PC-3 (cell line): ENCODE data around the gene OXSR1. TPM values are rescaled to one million over a fixed set of nuclear protein-coding genes. Genes with fewer than 3 reads are reported as not detected.

Experiments used
- ATAC-seq: fragments of 200-7000 bp; cut with Tn5 transposase; 2 replicates; pipeline ENCODE4 v1.9.1; 2020; ENCODE audit warnings: mild to moderate bottlenecking, moderate library complexity
- BruUV-seq: library from RNA; stranded (reverse); fragments of 400-500 nt; replicated peaks from 2 replicates; lab custom pipeline; 2021; lab: Mats Ljungman, UMichigan
- CTCF ChIA-PET: fragments of 300-600 bp; sonication (Branson Sonifier 250); formaldehyde crosslinking; loops from one replicate; lab custom pipeline; 2022; ENCODE audit warnings: antibody characterized with exemption; lab: Charles Lee
- POLR2A ChIA-PET: fragments of 300-600 bp; sonication (Branson Sonifier 250); formaldehyde crosslinking; loops from one replicate; lab custom pipeline; 2022; ENCODE audit warnings: antibody characterized with exemption; ENCODE audit not compliant: unreplicated experiment; lab: Charles Lee
- DNase-seq: peaks from one replicate; pipeline ENCODE4 v3.0.0-alpha.2; 2015
- H2AFZ ChIP-seq: fragments of 300-600 bp; sonication (generic); 2 replicates; pipeline ENCODE4 v1.6.0; 2016; ENCODE audit warnings: antibody characterized with exemption, low read length
- H3F3A ChIP-seq: fragments of 300-600 bp; sonication (generic); one replicate; pipeline ENCODE4 v1.6.0; 2017; ENCODE audit warnings: antibody characterized with exemption, low read length, control low read depth, mild to moderate bottlenecking; ENCODE audit not compliant: unreplicated experiment
- H3K27ac ChIP-seq: fragments of 300-600 bp; sonication (generic); 2 replicates; pipeline ENCODE4 v1.5.1; 2016; ENCODE audit warnings: mild to moderate bottlenecking, low read length
- H3K27me3 ChIP-seq: fragments of 300-600 bp; sonication (generic); 2 replicates; pipeline ENCODE4 v1.6.1; 2016; ENCODE audit warnings: low read length, mixed read lengths
- H3K36me3 ChIP-seq: fragments of 300-600 bp; sonication (generic); 2 replicates; pipeline ENCODE4 v1.6.1; 2016; ENCODE audit warnings: low read depth, mixed run types, low read length, mixed read lengths
- H3K4me1 ChIP-seq: fragments of 300-600 bp; sonication (generic); 2 replicates; pipeline ENCODE4 v1.5.1; 2016; ENCODE audit warnings: low read length; ENCODE audit not compliant: insufficient read depth
- H3K4me2 ChIP-seq: fragments of 300-600 bp; sonication (generic); 2 replicates; pipeline ENCODE4 v1.6.0; 2016; ENCODE audit warnings: low read length
- H3K4me3 ChIP-seq: fragments of 300-600 bp; sonication (generic); 2 replicates; pipeline ENCODE4 v1.5.1; 2016; ENCODE audit warnings: mild to moderate bottlenecking, low read length, mixed read lengths
- H3K79me2 ChIP-seq: fragments of 300-600 bp; sonication (generic); 2 replicates; pipeline ENCODE4 v1.6.1; 2017; ENCODE audit warnings: low read length, mixed read lengths
- H3K9ac ChIP-seq: fragments of 300-600 bp; sonication (generic); 2 replicates; pipeline ENCODE4 v1.6.0; 2016; ENCODE audit warnings: mild to moderate bottlenecking, low read length
- H3K9me2 ChIP-seq: fragments of 300-600 bp; sonication (generic); replicated peaks from 2 replicates; pipeline ENCODE4 v1.6.1; 2016; ENCODE audit warnings: mixed run types, low read length, mixed read lengths
- H3K9me3 ChIP-seq: fragments of 300-600 bp; sonication (generic); 2 replicates; pipeline ENCODE4 v1.6.1; 2016; ENCODE audit warnings: low read length, mixed read lengths
- H4K20me1 ChIP-seq: fragments of 300-600 bp; sonication (generic); 2 replicates; pipeline ENCODE4 v1.6.1; 2016; ENCODE audit warnings: low read length, mixed read lengths
- EZH2 ChIP-seq: fragments of 300-600 bp; sonication (generic); IDR thresholded peaks from one replicate; pipeline ENCODE4 v1.6.1; 2017; ENCODE audit warnings: antibody characterized with exemption, mild to moderate bottlenecking, low read length; ENCODE audit not compliant: unreplicated experiment
- EZH2phosphoT487 ChIP-seq: fragments of 300-600 bp; sonication (generic); IDR thresholded peaks from 2 replicates; pipeline ENCODE4 v1.6.1; 2018; ENCODE audit warnings: mild to moderate bottlenecking, antibody characterized with exemption, low read length, borderline replicate concordance
- intact Hi-C: fragments of 100-400 bp; cut with micrococcal nuclease; formaldehyde crosslinking; loops from 2 replicates; pipeline ENCODE4 v1.9.0; 2023
- total RNA-seq: library from RNA; depleted of rRNA; stranded (reverse); fragments of >200 nt; gene quantifications from 2 replicates; pipeline ENCODE4 v1.2.3, GENCODE V29; 2014
- TF ChIP-seq, protein P1 (sequence below): fragments of 300-600 bp; sonication (generic); conservative IDR thresholded peaks from 2 replicates; pipeline ENCODE4 v1.5.1; 2017; ENCODE audit warnings: antibody characterized with exemption, low read depth, mild to moderate bottlenecking, low read length

The OXSR1 gene
- total RNA-seq, 1 experiment from 2014 or later: 42.2 TPM

- no peak for TF ChIP-seq EZH2phosphoT487
- intact Hi-C loops: no loop called here
- Histone ChIP-seq H3K4me3 (no peak overlapping the region), H3K27me3 (no peaks in the 10 kb centered on the region), H3K27ac (no peak overlapping the region), H3K9ac (no peak overlapping the region), H3K79me2 (peaks cover 72% of the 10 kb centered on the region), H3K4me1 (no peaks in the 10 kb centered on the region), H4K20me1 (peaks cover 22% of the 10 kb centered on the region; the same call in 1 of the 2 replicates), H3K36me3 (peaks cover 42% of the 10 kb centered on the region), H3K4me2 (no peak overlapping the region), H3K9me3 (no peaks in the 10 kb centered on the region), H3F3A (no peaks in the 10 kb centered on the region), H3K9me2 (no peaks in the 10 kb centered on the region), H2AFZ (no peak overlapping the region)
- ATAC-seq: no peak
- no peak for DNase-seq
- no TSS peak for BruUV-seq
- ChIA-PET POLR2A (no interaction called here), CTCF (no interaction called here)
Measured at GRCh38 chr3:38203690-38204089, 38.4 kb downstream of the OXSR1 start.

DNA sequence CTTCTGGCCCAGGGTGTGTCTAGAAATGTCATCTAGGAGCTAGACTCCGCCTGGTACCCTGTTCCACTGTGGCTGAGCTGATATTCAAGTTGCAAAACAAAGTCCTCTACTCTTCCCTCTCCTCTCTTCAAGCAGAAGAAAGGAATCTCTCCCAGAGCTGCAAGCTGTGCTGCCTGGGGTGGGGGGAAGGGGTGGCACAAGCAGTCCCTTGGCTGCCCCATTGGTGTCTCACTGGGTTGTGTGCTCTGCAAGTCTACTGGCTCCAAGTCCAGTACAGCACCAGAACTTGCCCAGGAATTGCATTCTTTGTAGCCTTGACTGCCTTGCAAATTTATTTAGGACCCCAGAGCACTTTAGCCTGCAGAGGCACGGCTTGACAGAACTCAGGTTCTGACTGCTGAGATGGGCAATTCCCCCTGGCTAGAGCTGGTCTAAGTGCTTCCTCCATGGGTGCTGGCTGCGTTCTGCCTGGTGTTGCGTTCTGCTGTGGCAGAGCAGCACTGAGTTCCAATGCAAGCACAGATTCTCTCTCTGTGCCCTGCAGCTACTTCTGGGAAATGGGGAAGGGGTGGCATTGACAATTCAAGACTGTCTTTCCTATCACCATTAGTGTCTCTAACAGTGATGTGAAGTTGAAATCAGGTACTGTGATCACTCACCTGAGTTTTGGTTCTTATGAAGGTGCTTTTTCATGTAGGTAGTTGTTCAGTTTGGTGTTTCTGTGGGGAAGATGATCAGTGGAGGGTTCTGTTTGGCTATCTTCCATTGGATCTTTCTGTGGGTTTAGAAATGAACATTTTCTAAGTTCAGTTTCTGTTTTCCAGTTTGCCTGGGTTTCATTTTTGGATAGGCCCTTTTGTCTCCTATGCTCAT is 39.5 kb downstream of the OXSR1 start:
- no peaks in the 10 kb centered on the region for H3K27me3 ChIP-seq
- ChIA-PET POLR2A (no interaction called here), CTCF (no interaction called here)
- H3K4me3 ChIP-seq: no peak overlapping the region
- no peaks in the 10 kb centered on the region for H3K4me1 ChIP-seq
- peaks cover 75% of the 10 kb centered on the region for H3K79me2 ChIP-seq
- intact Hi-C loops: no loop called here
- DNase-seq (no peak), ATAC-seq (no peak)
- no peak overlapping the region for H3K9ac ChIP-seq
- no peak overlapping the region for H3K4me2 ChIP-seq
- BruUV-seq: no TSS peak
- no peaks in the 10 kb centered on the region for H3F3A ChIP-seq
- no peak overlapping the region for H2AFZ ChIP-seq
- H3K36me3 ChIP-seq: peaks cover 33% of the 10 kb centered on the region
- H3K9me2 ChIP-seq: no peaks in the 10 kb centered on the region
- TF ChIP-seq EZH2phosphoT487 (no peak), EZH2 (no peak)
- TF ChIP-seq, protein P1, sequence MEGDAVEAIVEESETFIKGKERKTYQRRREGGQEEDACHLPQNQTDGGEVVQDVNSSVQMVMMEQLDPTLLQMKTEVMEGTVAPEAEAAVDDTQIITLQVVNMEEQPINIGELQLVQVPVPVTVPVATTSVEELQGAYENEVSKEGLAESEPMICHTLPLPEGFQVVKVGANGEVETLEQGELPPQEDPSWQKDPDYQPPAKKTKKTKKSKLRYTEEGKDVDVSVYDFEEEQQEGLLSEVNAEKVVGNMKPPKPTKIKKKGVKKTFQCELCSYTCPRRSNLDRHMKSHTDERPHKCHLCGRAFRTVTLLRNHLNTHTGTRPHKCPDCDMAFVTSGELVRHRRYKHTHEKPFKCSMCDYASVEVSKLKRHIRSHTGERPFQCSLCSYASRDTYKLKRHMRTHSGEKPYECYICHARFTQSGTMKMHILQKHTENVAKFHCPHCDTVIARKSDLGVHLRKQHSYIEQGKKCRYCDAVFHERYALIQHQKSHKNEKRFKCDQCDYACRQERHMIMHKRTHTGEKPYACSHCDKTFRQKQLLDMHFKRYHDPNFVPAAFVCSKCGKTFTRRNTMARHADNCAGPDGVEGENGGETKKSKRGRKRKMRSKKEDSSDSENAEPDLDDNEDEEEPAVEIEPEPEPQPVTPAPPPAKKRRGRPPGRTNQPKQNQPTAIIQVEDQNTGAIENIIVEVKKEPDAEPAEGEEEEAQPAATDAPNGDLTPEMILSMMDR: no peak
- H3K9me3 ChIP-seq: no peaks in the 10 kb centered on the region
- no peak overlapping the region for H3K27ac ChIP-seq
- peaks cover 22% of the 10 kb centered on the region; the same call in 1 of the 2 replicates for H4K20me1 ChIP-seq

DNA sequence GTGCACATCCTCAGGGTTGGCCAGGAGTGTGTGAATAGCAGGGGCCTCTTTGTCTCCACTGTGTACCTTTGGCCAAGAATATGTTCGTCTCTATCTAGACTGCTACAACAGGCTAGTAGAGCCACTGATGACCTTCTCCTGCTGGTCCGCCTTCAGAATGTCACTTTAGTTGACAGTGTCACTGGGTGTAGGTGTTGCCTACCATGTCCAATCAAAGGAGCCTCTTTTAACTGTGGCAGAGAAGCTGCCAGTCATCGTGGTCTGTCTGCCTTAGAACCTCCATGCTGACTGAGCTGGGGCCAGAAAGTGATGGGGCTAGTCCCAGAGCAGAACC is 40.1 kb downstream of the OXSR1 start:
- Histone ChIP-seq H3F3A (no peaks in the 10 kb centered on the region), H3K4me2 (no peak overlapping the region), H3K9ac (no peak overlapping the region), H3K4me3 (no peak overlapping the region), H2AFZ (no peak overlapping the region), H3K36me3 (peaks cover 29% of the 10 kb centered on the region), H3K9me2 (no peaks in the 10 kb centered on the region), H3K27me3 (no peaks in the 10 kb centered on the region), H3K9me3 (no peaks in the 10 kb centered on the region), H3K27ac (no peak overlapping the region), H4K20me1 (peaks cover 22% of the 10 kb centered on the region; the same call in 1 of the 2 replicates), H3K4me1 (no peaks in the 10 kb centered on the region), H3K79me2 (peaks cover 75% of the 10 kb centered on the region)
- ChIA-PET CTCF (no interaction called here), POLR2A (no interaction called here)
- ATAC-seq: no peak
- BruUV-seq: no TSS peak
- no peak for DNase-seq
- intact Hi-C loops: no loop called here
- TF ChIP-seq EZH2: no peak
- TF ChIP-seq, protein P1: no peak
- no peak for TF ChIP-seq EZH2phosphoT487
